Activated T-cell treated with anti-CD3 and anti-CD28 coated beads for 4 hours (primary cell): ENCODE measurements around the gene EHBP1L1.

ENCODE experiments used
- DNase-seq: peaks from one replicate; pipeline ENCODE4 v3.0.0-alpha.2; 2020

Gene EHBP1L1

DNA sequence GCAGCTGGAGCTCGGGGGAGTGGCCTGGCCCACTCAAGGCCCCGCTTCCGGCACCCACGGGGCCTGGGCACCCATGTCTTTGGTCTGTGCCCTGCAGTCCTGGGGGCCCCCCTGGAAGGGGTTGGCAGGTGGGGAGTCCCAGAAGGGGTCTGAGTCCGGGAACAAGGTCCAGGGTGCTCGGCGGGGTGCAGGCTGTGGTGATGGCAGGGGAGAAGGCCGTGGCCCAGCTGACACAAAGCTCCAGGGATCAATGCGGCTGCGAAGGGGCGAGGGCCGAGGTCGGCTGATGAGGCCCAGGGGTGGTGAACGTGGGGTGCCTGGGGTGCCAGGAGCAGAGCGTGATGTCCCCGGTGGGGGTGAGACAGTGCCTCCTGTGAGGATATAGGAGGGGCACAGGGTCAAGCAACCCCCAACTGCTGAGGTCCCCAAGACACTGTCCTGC lies 22.4 kb downstream of the EHBP1L1 start:
- DNase-seq: no peak

- DNase-seq: no peak
Observed at GRCh38 chr11:65599216-65599954, 23.5 kb downstream of the EHBP1L1 start.

DNA sequence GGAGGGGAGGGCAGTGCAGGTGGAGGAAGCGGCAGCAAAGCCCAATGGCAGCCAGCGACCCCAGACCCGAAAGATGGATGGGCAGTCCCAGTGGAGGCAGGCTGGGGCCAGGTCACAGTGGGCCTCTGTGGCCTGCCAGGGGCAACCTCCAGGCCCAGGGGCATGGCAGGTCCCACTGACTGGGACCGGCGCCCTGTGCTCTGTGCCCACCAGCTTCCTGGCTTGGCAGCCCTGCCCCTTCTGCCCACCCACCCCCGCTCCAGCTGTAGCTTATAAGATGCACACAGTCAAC lies 24.0 kb downstream of the EHBP1L1 start:
- DNase-seq: no peak

GRCh38 chr11:65604258-65604657 lies 28.4 kb downstream of the EHBP1L1 start:
- no peak for DNase-seq

DNA sequence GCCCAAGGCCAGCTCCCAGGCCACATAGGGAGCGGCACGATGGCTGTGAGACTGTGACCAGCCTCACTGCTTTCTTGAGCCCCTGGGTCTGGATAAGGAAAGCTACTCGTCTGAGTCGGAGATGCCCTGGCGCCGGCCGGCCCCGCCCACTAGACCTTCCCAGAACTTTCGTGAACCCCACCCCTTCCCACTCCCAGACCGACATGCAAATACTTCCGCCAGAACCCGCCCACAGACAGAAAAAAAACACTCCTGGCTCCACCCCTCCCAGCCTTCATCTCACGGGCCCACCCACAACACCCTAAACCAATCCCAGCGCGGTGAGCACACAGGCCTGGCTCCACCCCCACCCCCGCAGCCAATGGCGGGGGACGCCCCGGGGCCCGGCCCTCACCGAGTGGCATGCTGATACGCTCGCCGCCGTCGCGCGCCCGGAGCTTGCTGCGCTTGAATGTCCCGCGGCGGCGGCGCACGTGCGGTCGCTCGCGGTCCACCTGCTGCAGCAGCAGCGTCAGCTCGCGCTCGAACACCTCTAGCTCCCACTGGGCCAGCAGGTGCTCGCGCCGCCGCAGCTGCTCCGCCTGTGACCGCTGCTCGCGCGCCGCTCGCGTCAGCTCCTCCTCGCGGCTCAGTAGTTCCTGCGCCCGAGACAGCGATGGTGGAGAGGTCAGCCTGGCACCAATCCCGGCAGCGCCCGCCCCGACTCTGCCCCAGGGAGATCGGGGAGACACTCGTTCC lies 31.2 kb downstream of the EHBP1L1 start:
- no peak for DNase-seq

GRCh38 chr11:65607614-65608426 lies 32.0 kb downstream of the EHBP1L1 start:
- no peak for DNase-seq

- DNase-seq: no peak
Observed at GRCh38 chr11:65609229-65609628, 33.4 kb downstream of the EHBP1L1 start.

DNA sequence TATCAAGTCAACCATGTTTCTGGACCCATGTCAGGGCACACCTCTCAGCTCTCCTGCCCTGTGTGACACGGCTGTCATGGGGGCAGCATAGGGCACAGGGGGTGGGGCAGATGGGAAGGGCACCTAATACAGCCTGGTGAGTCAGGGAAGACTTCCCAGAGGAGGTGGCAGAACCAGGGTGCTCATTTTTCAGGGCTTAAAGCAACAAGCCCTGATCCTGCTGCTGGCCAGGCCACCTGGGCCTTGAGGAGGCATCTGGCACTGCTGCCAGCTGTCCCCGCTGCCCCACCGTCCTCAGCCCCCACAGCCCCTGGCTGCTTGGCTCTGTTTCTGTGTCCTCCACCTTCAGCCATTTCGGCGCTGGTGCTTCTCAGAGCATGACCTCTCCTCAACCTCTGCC lies 33.8 kb downstream of the EHBP1L1 start:
- no peak for DNase-seq

DNA sequence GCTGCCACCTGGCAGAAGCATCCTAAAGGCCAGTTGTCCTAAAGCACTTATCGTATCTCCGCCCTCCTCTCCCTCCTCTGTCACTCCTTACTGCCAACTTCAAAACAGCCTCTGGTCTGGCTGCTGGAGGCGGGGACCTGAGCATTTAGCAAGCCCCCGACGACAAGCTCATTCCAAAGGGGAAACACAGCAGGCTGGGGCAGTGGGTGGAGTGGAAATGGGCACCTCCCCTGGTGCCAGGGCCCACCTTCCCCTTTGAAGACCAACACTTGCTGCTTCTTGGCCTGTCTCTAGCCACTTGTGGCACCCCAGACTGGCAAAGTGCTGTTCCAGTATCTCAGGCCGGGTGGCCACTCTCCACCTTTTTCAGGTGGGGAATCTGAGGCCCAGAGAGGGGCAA lies 34.6 kb downstream of the EHBP1L1 start:
- no peak for DNase-seq

- DNase-seq: no peak
Observed at GRCh38 chr11:65611028-65611757, 35.3 kb downstream of the EHBP1L1 start.

DNA sequence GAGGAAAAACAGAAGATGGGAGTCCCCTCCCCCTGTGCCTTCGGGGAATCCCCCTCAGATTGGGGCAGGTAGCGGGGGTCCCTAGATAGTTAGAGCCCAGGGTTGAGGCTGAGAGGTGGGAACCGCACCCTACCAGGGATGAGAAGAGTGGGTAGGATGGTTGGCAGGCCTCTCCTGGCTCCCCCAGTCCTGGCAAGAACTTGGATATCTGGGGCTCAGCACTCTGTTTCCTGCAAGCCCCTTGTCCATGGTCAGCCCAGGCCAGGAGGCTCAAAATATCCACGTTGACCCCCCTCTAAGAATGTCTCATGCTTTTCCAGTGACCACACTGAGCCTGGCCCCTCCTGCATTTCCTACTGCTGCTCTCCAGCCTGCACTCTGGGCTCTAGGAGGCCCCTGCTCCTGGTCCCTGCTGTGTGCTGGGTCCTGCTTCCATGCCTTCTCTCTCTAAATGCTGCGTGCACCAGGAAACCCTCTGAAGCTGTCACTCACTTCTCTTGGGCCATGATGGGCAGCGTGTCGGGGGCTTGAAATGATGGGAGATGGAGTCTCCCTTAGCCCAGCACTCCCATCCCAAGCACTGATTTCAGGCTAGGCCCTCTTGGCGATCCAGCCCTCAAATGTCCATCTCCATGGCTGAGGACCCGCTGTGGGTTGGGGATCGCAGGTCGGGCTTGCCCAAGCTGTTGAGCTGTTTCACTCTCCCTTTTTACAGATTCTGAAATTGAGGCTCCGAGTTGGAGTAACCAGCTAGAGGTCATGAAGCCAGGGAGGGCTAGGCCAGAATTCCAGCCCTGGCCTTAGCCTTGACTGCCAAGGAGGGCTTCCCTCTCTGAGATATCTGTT lies 36.1 kb downstream of the EHBP1L1 start:
- no peak for DNase-seq

DNA sequence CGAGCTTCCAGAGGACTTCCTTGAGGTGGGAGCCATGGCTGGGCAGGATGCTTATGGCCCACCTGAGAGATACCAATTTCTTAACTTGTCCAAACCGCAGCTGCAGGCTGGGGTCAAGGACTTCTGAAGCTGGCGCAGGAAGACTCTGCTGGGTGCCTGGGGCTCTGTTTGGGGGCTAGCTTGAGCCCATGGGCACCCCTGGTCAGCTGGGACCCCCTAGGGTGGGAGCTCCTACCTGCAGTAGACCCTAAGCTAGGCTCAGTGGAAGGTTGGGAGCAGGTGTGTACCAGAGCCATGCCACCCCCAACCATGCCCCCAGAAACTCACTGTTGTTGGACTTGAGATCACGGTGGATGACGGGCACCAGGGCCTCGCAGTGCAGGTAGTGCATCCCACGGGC lies 36.8 kb downstream of the EHBP1L1 start:
- no peak for DNase-seq

DNA sequence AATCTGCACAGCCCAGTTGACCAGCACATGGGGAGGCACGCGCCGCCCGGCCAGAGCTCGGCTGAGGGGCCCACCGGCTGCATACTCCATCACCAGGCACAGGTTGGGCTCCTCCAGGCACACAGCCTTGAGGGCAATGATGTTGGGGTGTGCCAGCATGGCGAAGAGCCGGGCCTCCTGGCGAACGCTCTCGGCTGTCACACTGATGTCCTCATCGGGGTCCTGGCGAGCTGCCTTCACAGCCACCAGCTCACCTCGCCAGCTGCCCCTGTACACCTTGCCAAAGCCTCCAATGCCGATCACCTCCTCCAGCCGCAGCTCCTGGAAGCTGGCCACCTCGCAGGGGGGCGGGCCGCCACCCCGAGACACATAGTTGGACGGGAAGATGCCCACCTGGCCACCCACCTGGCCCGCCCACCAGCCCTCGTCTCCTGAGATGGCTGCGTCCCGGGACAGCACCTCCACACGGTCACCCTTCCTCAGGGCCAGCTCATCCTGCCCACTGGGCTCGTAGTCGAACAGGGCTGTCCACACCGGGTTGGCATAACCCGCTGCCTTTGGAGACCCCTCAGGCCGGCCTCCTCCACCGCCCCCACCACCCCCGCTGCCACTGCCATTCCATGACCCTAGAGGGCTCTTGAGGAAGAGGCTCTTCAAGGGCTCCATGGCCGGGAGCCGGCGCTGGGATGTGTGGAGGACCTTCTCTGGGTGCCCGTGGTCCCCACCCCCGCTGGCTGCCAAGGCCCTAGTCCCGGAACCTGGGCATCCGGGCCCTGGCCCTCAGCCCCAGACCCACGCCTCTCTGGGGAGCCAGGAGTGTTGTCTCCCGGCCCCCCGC lies 37.5 kb downstream of the EHBP1L1 start:
- no peak for DNase-seq

GRCh38 chr11:65615229-65615949 lies 39.5 kb downstream of the EHBP1L1 start, which contains the start of gene PCNX3:
Gene PCNX3 (plus strand): TSS chr11:65615776. CDS start chr11:65616312, 536 bp downstream.
- DNase-seq: peak; percentile 100

GRCh38 chr11:65615950-65616574 lies 40.2 kb downstream of the EHBP1L1 start:
- no peak for DNase-seq

DNA sequence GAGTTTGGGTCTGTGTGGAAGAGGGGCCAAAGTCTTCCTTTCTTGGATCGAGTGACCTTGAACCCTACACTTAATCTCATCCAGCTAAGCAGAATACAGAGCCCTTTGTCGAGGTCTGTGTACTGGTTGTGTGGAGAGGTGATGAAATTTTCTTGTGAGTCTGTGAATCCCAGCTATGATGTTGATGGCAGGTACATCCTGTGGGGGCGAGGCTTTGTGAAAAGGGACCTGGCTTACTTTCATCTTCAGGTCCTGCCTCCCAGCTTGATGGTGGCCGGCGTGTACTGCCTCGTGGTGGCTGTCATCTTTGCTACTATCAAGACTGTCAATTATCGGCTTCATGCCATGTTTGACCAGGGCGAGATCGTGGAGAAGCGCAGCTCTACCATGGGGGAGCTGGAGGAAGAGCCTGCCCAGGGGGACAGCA lies 40.7 kb downstream of the EHBP1L1 start:
- no peak for DNase-seq

DNA sequence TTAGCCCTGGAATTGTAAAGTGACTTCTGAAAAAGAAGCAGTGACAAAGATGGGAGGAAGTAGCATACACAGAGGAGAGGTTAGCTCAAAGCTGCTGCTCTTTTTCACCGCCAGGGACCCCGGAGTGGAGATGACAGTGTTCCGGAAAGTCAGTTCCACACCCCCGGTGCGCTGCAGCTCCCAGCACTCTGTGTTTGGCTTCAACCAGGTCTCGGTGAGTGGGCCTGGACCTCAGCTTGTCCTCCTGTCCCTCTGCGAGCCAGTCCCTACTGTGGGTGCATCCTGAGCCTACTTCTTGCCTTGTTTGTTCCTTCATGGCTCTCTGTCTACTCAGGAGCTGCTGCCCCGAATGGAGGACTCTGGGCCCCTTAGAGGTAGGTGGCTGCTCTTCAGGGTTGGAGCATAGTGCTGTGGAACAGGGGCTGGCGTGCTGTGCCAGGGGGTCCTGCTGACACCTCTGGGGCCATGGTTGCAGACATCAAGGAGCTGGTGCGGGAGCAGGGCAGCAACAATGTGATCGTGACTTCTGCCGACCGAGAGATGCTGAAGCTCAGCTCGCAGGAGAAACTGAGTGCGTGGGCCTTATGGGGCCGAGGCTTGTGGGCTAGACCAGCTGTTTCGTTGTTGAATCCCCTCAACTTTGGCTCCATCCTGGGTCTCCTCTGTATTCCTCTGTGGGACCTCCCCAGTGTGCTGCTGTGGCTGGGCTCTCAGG lies 41.4 kb downstream of the EHBP1L1 start:
- DNase-seq: no peak

- no peak for DNase-seq
Observed at GRCh38 chr11:65617990-65618751, 42.3 kb downstream of the EHBP1L1 start.
